Cardiac fibroblast (primary cell): ENCODE measurements around the gene PTGES3L.
"Not testable (repeated sequence)": the region's sequence is repeated elsewhere in the genome, so short reads cannot be mapped to it uniquely, and the experiment has no call there.

ENCODE experiments used
- DNase-seq, 2 donors: peaks; one replicate each; pipeline versions ENCODE4 v3.0.0 to v3.0.0-alpha.2; 2010; ENCODE audit warnings: low read depth in 2 of 2
- H3K4me3 ChIP-seq, 2 donors: replicated peaks in 1 of 2; 1 replicate in 1 of 2; 2 replicates in 1 of 2; pipeline ENCODE4 v1.5.1; 2011; ENCODE audit warnings: low read depth in 2 of 2, low read length in 2 of 2, mild to moderate bottlenecking in 2 of 2, moderate library complexity in 1 of 2
- TF ChIP-seq, protein P1 (sequence below): IDR thresholded peaks from one replicate; pipeline ENCODE4 v1.5.1; 2011; ENCODE audit warnings: low read depth, mild to moderate bottlenecking, low read length, inconsistent platforms

PTGES3L gene

DNA sequence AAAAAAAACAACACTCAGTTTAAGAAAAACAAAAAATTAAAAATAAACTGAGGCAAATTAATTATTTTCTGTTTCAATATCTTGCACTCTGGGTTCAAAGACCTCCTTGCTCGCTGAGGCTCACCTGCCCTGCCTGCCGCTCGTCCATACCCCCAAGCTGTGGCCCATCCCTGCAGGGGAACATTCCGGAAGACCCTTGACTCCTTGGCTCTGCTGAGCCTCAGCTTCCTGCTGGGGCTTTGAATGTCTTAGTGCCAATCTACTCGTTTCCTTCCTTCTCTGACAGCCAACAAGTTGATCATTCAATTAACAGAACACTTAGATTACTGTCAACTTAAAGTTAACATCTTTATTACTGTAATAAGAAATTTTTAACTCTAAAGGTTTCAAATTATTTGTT lies 55.0 kb downstream of the PTGES3L start:
- TF ChIP-seq, protein P1, sequence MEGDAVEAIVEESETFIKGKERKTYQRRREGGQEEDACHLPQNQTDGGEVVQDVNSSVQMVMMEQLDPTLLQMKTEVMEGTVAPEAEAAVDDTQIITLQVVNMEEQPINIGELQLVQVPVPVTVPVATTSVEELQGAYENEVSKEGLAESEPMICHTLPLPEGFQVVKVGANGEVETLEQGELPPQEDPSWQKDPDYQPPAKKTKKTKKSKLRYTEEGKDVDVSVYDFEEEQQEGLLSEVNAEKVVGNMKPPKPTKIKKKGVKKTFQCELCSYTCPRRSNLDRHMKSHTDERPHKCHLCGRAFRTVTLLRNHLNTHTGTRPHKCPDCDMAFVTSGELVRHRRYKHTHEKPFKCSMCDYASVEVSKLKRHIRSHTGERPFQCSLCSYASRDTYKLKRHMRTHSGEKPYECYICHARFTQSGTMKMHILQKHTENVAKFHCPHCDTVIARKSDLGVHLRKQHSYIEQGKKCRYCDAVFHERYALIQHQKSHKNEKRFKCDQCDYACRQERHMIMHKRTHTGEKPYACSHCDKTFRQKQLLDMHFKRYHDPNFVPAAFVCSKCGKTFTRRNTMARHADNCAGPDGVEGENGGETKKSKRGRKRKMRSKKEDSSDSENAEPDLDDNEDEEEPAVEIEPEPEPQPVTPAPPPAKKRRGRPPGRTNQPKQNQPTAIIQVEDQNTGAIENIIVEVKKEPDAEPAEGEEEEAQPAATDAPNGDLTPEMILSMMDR: no peak
- no peak for DNase-seq
- H3K4me3 ChIP-seq: no peak overlapping the region

DNA sequence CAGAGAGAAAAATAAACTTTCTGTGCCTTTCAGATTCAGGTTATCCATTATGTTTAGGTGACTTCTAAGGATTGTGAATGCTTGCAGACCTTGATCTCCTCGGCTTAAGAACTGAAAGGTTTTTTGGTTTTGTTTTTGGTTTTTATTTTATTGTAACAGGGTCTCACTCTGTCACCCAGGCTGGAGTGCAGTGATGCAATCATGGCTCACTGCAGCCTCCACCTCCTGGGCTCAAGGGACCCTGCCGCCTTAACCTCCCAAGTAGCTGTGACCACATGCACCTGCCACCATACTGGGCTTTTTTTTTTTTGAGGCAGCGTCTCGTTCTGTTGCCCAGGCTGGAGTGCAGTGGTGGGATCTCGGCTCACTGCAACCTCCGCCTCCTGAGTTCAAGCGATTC lies 56.4 kb downstream of the PTGES3L start:
- DNase-seq, H3K4me3 ChIP-seq: not testable (repeated sequence)

DNA sequence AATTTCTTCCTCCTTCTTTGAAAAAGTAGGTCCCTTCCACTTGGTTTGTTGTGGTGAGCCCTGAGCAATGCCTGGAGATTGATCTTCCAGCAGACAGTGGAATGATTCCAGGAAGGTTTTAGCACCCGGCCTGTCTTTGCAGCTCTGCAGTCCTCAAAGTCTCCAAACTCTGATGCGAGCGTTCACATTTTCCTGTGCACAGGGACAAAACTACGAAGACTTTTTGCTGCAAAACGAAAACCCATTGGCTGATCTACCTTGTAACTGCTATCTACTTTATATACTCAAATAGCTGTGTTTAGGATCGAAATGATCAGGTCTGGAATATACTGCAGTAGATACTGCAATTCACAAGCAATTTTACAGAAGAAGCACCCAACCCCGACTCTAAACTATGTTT lies 57.6 kb downstream of the PTGES3L start:
- H3K4me3 ChIP-seq: no peak overlapping the region
- TF ChIP-seq, protein P1: no peak

DNA sequence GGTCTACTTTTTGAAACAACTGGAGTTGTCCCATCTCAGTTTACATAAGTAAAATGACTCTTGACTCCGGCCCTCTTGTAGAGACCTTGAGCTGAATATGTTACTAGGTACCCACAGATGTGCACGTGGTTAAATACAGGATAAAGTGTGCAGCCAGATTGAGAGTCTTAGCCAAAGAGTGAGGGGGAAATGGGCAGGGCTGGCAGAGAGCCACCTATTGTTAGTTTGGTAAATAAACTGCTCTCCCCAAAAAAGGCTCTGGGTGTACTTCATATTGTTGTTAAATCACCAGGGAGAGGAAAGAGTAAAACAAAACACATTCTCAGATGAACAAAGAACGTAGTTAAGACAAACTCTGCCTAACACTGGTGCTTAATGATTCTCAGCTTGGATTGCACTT lies 59.0 kb downstream of the PTGES3L start:
- TF ChIP-seq, protein P1: no peak
- H3K4me3 ChIP-seq: no peak overlapping the region
- peak; percentile 25 to 29 for DNase-seq

More for the DNA sequence above, 57.6 kb downstream of the PTGES3L start:
- peak in 1 of 2 donors; percentile 14 for DNase-seq

DNA sequence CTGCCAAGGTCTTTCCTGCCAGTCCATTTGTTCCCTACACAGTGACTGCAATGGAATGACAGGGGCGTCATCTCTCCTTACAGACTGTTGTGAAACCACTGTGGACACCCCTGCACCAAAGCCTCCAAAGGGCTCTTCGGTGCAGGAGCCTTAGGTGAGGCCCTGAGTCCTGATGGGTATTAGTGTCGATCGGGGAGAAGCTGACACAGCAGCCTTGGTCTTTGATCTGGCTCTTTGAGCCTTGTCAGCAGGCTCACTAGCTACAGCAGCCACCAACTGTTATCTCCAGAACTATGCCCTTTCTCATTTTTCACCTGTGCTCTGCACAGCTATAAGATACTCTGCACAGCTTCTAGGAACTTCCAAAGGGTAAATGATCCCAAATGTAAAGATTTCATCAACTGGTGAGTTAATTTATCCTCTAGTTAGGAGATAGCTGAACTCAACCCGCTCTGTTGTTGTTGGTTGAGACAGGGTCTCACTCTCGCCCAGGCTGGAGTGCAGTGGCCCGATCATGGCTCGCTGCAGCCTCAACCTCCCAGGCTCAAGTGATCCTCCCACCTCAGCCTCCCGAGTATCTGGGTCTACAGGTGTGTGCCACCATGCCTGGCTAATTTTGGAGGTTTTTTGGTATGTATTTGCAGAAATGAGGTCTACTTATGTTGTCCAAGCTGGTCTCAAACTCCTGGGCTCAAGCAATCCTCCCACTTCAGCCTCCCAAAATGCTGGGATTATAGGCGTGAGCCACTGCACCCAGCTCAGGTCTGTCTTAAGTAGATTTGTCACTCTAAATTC lies 59.6 kb downstream of the PTGES3L start:
- H3K4me3 ChIP-seq: no peak overlapping the region
- DNase-seq: no peak
- TF ChIP-seq, protein P1: no peak

DNA sequence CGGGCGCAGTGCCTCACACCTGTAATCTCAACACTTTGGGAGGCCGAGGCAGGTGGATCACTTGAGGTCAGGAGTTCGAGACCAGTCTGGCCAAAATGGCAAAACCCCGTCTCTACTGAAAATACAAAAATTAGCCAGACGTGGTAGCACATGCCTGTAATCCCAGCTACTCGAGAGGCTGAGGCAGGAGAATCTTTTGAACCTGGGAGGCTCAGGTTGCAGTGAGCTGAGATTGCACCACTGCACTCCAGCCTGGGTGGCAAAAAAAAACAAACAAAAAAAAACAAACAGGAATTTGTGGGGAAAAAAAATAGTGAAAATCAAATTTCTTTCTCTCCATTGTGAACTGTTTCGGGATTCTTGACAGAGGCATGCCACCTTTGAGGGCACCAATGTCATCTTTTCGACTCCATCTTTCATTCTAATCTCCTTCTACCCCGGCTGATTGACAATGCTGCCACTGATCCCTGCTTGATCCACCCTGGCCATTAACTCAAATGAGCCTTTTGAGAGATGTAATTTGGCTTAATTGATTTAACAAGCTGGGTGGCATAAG lies 60.3 kb downstream of the PTGES3L start:
- not testable (repeated sequence) for H3K4me3 ChIP-seq, DNase-seq

DNA sequence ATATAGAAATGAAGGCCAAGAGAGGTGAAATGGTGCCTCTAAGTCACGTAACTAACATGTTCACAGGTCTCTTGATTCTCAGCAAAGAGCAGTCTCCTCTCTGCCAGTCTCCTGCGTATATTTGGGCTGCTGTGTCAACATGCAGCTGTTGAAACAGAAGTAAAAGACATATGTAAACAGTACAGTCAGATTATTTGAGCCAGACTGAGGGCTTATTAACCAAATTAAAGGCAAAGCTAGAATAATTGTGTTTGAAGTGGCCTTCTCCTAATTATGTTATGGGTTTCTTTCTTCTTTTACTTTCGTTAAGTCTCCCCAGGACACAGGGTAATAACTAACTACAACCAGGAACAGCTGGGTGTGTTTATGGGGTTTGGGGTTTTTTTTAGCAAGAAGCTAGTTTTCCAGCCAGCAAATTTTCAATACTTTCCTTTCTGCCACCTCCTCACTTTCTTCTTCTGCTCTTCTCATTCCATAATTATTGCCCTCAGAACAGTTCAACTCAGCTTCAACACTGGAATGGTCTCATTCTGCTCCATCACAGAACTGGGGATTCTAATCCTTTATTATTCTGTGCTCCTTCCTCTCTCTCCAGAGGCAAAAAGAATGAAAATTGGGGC lies 60.9 kb downstream of the PTGES3L start:
- TF ChIP-seq, protein P1: no peak
- no peak overlapping the region for H3K4me3 ChIP-seq
- DNase-seq: no peak
